Mesothelial cell of epicardium (in vitro differentiated cells): ENCODE data around the gene ZNF616. TPM values are rescaled to one million over a fixed set of nuclear protein-coding genes. Genes with fewer than 3 reads are reported as not detected.

ENCODE experiments used
- DNase-seq, 2 experiments: peaks; one replicate each; pipeline ENCODE4 v3.0.0; 2021; ENCODE audit warnings: low spot score in 2 of 2; ENCODE audit not compliant: unreplicated experiment in 2 of 2
- H3K27ac Mint-ChIP-seq: 2 replicates; pipeline ENCODE4 v1.8.0; 2021; ENCODE audit warnings: mixed read lengths
- H3K27me3 Mint-ChIP-seq: 2 replicates; pipeline ENCODE4 v1.8.0; 2021; ENCODE audit warnings: low read depth, mixed read lengths
- H3K36me3 Mint-ChIP-seq: 2 replicates; pipeline ENCODE4 v1.8.0; 2021; ENCODE audit warnings: mixed read lengths
- H3K4me1 Mint-ChIP-seq: 2 replicates; pipeline ENCODE4 v1.8.0; 2021; ENCODE audit warnings: mixed read lengths
- H3K4me3 Mint-ChIP-seq: 2 replicates; pipeline ENCODE4 v1.8.0; 2021; ENCODE audit warnings: mild to moderate bottlenecking, moderate library complexity, mixed read lengths
- H3K9me3 Mint-ChIP-seq: 2 replicates; pipeline ENCODE4 v1.8.0; 2021; ENCODE audit warnings: mixed read lengths
- total RNA-seq: library from RNA; stranded (reverse); gene quantifications from 3 replicates; pipeline ENCODE4 v1.2.1, GENCODE V29; 2021
- TF ChIP-seq, protein P1 (sequence below): fragments of 200-600 bp; sonication (generic); IDR thresholded peaks from one replicate; pipeline ENCODE4 v1.5.0; 2021; ENCODE audit warnings: antibody characterized with exemption; ENCODE audit not compliant: unreplicated experiment

The ZNF616 gene
- total RNA-seq, 1 donor from 2014 or later = 21.7 TPM

DNA sequence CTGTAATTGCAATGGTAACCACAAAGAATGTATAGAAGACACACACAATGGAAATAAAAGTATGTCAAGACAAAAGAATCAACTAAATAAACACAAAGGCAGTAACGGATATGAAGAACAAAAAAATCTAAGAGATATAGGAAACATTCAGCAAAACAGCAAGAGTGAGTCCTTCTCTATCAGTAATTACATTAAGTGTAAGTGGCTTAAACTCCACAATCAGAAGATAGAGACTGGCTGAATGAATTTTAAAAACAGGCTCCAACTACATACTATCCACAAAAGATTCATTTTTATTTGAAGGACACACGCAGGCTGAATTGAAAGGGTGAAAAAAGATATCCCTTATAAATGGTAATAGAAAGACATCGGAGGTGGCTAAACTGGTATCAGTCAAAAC lies 19.5 kb downstream of the ZNF616 start:
- Mint-ChIP-seq H3K4me1 (no peaks in the 10 kb centered on the region), H3K27me3 (no peaks in the 10 kb centered on the region), H3K36me3 (peaks cover 94% of the 10 kb centered on the region), H3K9me3 (peaks cover 71% of the 10 kb centered on the region), H3K4me3 (no peak overlapping the region), H3K27ac (no peak overlapping the region)
- TF ChIP-seq, protein P1, sequence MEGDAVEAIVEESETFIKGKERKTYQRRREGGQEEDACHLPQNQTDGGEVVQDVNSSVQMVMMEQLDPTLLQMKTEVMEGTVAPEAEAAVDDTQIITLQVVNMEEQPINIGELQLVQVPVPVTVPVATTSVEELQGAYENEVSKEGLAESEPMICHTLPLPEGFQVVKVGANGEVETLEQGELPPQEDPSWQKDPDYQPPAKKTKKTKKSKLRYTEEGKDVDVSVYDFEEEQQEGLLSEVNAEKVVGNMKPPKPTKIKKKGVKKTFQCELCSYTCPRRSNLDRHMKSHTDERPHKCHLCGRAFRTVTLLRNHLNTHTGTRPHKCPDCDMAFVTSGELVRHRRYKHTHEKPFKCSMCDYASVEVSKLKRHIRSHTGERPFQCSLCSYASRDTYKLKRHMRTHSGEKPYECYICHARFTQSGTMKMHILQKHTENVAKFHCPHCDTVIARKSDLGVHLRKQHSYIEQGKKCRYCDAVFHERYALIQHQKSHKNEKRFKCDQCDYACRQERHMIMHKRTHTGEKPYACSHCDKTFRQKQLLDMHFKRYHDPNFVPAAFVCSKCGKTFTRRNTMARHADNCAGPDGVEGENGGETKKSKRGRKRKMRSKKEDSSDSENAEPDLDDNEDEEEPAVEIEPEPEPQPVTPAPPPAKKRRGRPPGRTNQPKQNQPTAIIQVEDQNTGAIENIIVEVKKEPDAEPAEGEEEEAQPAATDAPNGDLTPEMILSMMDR = no peak
- no peak for DNase-seq

- Mint-ChIP-seq H3K27me3 (no peaks in the 10 kb centered on the region), H3K36me3 (peaks cover 88% of the 10 kb centered on the region), H3K9me3 (peaks cover 90% of the 10 kb centered on the region), H3K4me1 (no peaks in the 10 kb centered on the region), H3K27ac (no peak overlapping the region), H3K4me3 (no peak overlapping the region)
- DNase-seq = no peak
- TF ChIP-seq, protein P1 = no peak
Observed at GRCh38 chr19:52115526-52116053, 24.1 kb downstream of the ZNF616 start.

GRCh38 chr19:52114691-52115090 lies 25.0 kb downstream of the ZNF616 start:
- Mint-ChIP-seq H3K27me3 (no peaks in the 10 kb centered on the region), H3K4me3 (no peak overlapping the region), H3K27ac (no peak overlapping the region), H3K9me3 (peaks cover 88% of the 10 kb centered on the region), H3K4me1 (no peaks in the 10 kb centered on the region), H3K36me3 (peaks cover 83% of the 10 kb centered on the region)
- no peak for DNase-seq
- TF ChIP-seq, protein P1 = no peak

DNA sequence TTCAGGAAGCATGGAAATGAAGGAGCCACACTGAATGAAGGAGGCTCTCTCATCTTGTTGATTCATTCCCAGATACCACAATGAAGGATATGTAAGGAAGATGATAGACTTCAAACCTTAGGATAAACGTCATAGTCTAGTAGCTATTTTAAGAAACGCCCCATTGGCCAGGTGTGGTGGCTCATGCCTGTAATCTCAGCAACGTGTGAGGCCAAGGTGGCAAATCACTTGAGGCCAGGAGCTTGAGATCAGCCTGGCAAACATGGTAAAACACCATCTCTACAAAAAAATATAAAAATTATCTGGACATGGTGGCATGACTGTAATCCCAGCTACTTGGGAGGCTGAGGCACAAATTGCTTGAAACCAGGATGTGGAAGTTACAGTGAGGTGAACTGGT lies 27.1 kb downstream of the ZNF616 start:
- H3K4me3 Mint-ChIP-seq = no peak overlapping the region
- DNase-seq = no peak
- H3K27me3 Mint-ChIP-seq = no peaks in the 10 kb centered on the region
- TF ChIP-seq, protein P1 = no peak
- H3K36me3 Mint-ChIP-seq = peaks cover 66% of the 10 kb centered on the region
- peaks cover 78% of the 10 kb centered on the region for H3K9me3 Mint-ChIP-seq
- no peaks in the 10 kb centered on the region for H3K4me1 Mint-ChIP-seq
- H3K27ac Mint-ChIP-seq = no peak overlapping the region

- Mint-ChIP-seq H3K27ac (no peak overlapping the region), H3K9me3 (peaks cover 74% of the 10 kb centered on the region), H3K4me1 (no peaks in the 10 kb centered on the region), H3K27me3 (no peaks in the 10 kb centered on the region), H3K4me3 (no peak overlapping the region), H3K36me3 (peaks cover 59% of the 10 kb centered on the region)
- no peak for DNase-seq
- TF ChIP-seq, protein P1 = no peak
Observed at GRCh38 chr19:52110780-52111179, 29.0 kb downstream of the ZNF616 start.

GRCh38 chr19:52102782-52103181 lies 37.0 kb downstream of the ZNF616 start:
- H3K36me3 Mint-ChIP-seq = peaks cover 17% of the 10 kb centered on the region
- peaks cover 49% of the 10 kb centered on the region for H3K9me3 Mint-ChIP-seq
- H3K4me1 Mint-ChIP-seq = no peaks in the 10 kb centered on the region
- no peak overlapping the region for H3K27ac Mint-ChIP-seq
- no peak overlapping the region for H3K4me3 Mint-ChIP-seq
- TF ChIP-seq, protein P1 = no peak
- no peak for DNase-seq
- no peaks in the 10 kb centered on the region for H3K27me3 Mint-ChIP-seq
